A549 (cell line): ENCODE measurements around the gene HS6ST2. TPM values are rescaled to one million over a fixed set of nuclear protein-coding genes. Genes with fewer than 3 reads are reported as not detected.

Source experiments
- ATAC-seq, 2 experiments: fragments of 200-7000 bp in 1 of 2; fragments of >200 bp in 1 of 2; cut with Nextera tagmentation in 1 of 2; cut with Tn5 transposase in 1 of 2; 3 replicates each; pipeline versions ENCODE4 v1.8.0 to v1.9.1; 2018 to 2020; ENCODE audit warnings: mild to moderate bottlenecking in 1 of 2, moderate library complexity in 1 of 2
- CTCF ChIA-PET: fragments of 300-600 bp; sonication (Branson Sonifier 250); formaldehyde crosslinking; extraction: SDS; loops from one replicate; lab custom pipeline; 2021; ENCODE audit warnings: antibody characterized with exemption, inconsistent platforms; lab: Yijun Ruan, JAX
- POLR2A ChIA-PET: fragments of 350-600 bp; formaldehyde crosslinking; extraction: SDS; loops from one replicate; lab custom pipeline; 2021; ENCODE audit warnings: antibody characterized with exemption, inconsistent platforms; lab: Yijun Ruan, JAX
- DNase-seq, 2 experiments: peaks; one replicate each; pipeline versions ENCODE4 v3.0.0 to v3.0.0-alpha.2; 2011 to 2016; ENCODE audit warnings: low read depth in 1 of 2, low spot score in 1 of 2
- FAIRE-seq: peaks from 2 replicates; lab custom pipeline; 2011; peaks lifted over from hg19 to GRCh38; lab: Jason Lieb, UNC
- H3K27ac ChIP-seq, 2 experiments: fragments of >200 bp; sonication (Bioruptor Twin); formaldehyde crosslinking; 3 replicates each; pipeline ENCODE4 v1.5.1; 2016 to 2017
- H3K4me1 ChIP-seq: fragments of >200 bp; sonication (Bioruptor Twin); formaldehyde crosslinking; 3 replicates; pipeline ENCODE4 v1.6.1; 2016
- H3K4me2 ChIP-seq: fragments of >200 bp; sonication (Bioruptor Twin); formaldehyde crosslinking; 3 replicates; pipeline ENCODE4 v1.6.1; 2016
- H3K4me3 ChIP-seq: fragments of >200 bp; sonication (Bioruptor Twin); formaldehyde crosslinking; 3 replicates; pipeline ENCODE4 v1.5.1; 2016
- H3K9me3 ChIP-seq: fragments of >200 bp; sonication (Bioruptor Twin); formaldehyde crosslinking; 3 replicates; pipeline ENCODE4 v1.6.1; 2016
- BHLHE40 ChIP-seq: IDR thresholded peaks from 2 replicates; pipeline ENCODE4 v1.6.1; 2012; ENCODE audit warnings: low read depth, low read length, inconsistent platforms
- CEBPB ChIP-seq, 2 experiments: fragments of >200 bp in 1 of 2; sonication (Bioruptor Twin) in 1 of 2; formaldehyde crosslinking in 1 of 2; IDR thresholded peaks; 2 replicates each; pipeline ENCODE4 v1.6.1; 2012 to 2016
- CHD2 ChIP-seq: fragments of 150-350 bp; IDR thresholded peaks from 2 replicates; pipeline ENCODE4 v1.6.1; 2014; ENCODE audit warnings: low read length; ENCODE audit not compliant: partially characterized antibody
- EHF ChIP-seq: fragments of 250-450 bp; sonication (Bioruptor Pico); IDR thresholded peaks from 2 replicates; pipeline ENCODE4 v1.5.0; 2020; ENCODE audit warnings: mild to moderate bottlenecking
- EHMT2 ChIP-seq: fragments of 200-600 bp; sonication (generic); IDR thresholded peaks from 2 replicates; pipeline ENCODE4 v1.6.1; 2016; ENCODE audit warnings: antibody characterized with exemption, low read depth, mild to moderate bottlenecking, moderate library complexity
- HDAC2 ChIP-seq: fragments of 200-600 bp; sonication (generic); IDR thresholded peaks from 2 replicates; pipeline ENCODE4 v1.6.1; 2016
- HOXB13 ChIP-seq: fragments of 250-450 bp; sonication (Bioruptor Pico); IDR thresholded peaks from 2 replicates; pipeline ENCODE4 v1.5.0; 2020; ENCODE audit warnings: low read depth, mild to moderate bottlenecking, moderate library complexity
- HOXB5 ChIP-seq: fragments of 250-450 bp; sonication (Bioruptor Pico); IDR thresholded peaks from 2 replicates; pipeline ENCODE4 v1.5.0; 2020; ENCODE audit warnings: mild to moderate bottlenecking, moderate library complexity
- JUNB ChIP-seq: fragments of >200 bp; sonication (Bioruptor Twin); formaldehyde crosslinking; IDR thresholded peaks from 2 replicates; pipeline ENCODE4 v1.6.1; 2016
- MAFK ChIP-seq: fragments of 450-650 bp; IDR thresholded peaks from 2 replicates; pipeline ENCODE4 v1.6.1; 2014; ENCODE audit not compliant: partially characterized antibody
- MAZ ChIP-seq: fragments of 150-350 bp; IDR thresholded peaks from 2 replicates; pipeline ENCODE4 v1.6.1; 2014; ENCODE audit warnings: antibody characterized with exemption, low read depth, low read length, borderline replicate concordance
- NR3C1 ChIP-seq: fragments of >200 bp; sonication (Bioruptor Twin); formaldehyde crosslinking; IDR thresholded peaks from 3 replicates; pipeline ENCODE4 v1.6.1; 2017
- RAD21 ChIP-seq, 2 experiments: fragments of >200 bp in 1 of 2; sonication (Bioruptor Twin) in 1 of 2; formaldehyde crosslinking in 1 of 2; IDR thresholded peaks in 1 of 2; conservative IDR thresholded peaks in 1 of 2; 2 replicates in 1 of 2; 3 replicates in 1 of 2; pipeline ENCODE4 v1.6.1; 2012 to 2018; ENCODE audit warnings: inconsistent platforms in 1 of 2
- RFX5 ChIP-seq: fragments of 450-650 bp; IDR thresholded peaks from 2 replicates; pipeline ENCODE4 v1.7.1; 2014; ENCODE audit warnings: antibody characterized with exemption, mild to moderate bottlenecking, moderate library complexity
- RNF2 ChIP-seq: fragments of 200-600 bp; sonication (generic); IDR thresholded peaks from 2 replicates; pipeline ENCODE4 v1.6.1; 2016; ENCODE audit warnings: low read depth, mild to moderate bottlenecking, antibody characterized with exemption, moderate library complexity, borderline replicate concordance
- SREBF2 ChIP-seq: fragments of 450-650 bp; IDR thresholded peaks from 2 replicates; pipeline ENCODE4 v1.6.1; 2014; ENCODE audit warnings: mild to moderate bottlenecking, moderate library complexity
- TFCP2L1 ChIP-seq: fragments of 250-450 bp; sonication (Bioruptor Pico); IDR thresholded peaks from 2 replicates; pipeline ENCODE4 v1.5.0; 2021; ENCODE audit warnings: mild to moderate bottlenecking
- TP53 ChIP-seq: fragments of 250-450 bp; sonication (Bioruptor Pico); IDR thresholded peaks from 2 replicates; pipeline ENCODE4 v1.5.0; 2021; ENCODE audit warnings: mild to moderate bottlenecking, moderate library complexity
- ZNF302 ChIP-seq: fragments of 250-450 bp; sonication (Bioruptor Pico); IDR thresholded peaks from 2 replicates; pipeline ENCODE4 v1.9.0; 2021; ENCODE audit warnings: inconsistent platforms, mild to moderate bottlenecking, moderate library complexity
- WGBS: methylation state at CpG from one replicate; pipeline ENCODE4 v1.1.6; 2017; ENCODE audit errors: missing lambda C conversion rate; 5-methylcytosine and 5-hydroxymethylcytosine counted together
- polyA plus RNA-seq, 4 experiments: library from polyadenylated mRNA; depleted of rRNA in 3 of 4; stranded (reverse); fragments of >200 nt; fragmentation: RNase III in 1 of 4; extraction: RNeasy Plus Mini Kit Qiagen cat#74134 plus additional on column Dnase treatment in 1 of 4; gene quantifications; 2 replicates in 3 of 4; 3 replicates in 1 of 4; pipeline ENCODE4 v1.2.3, GENCODE V29; 2011 to 2017
- TF ChIP-seq, protein P1 (sequence below): fragments of 450-650 bp; IDR thresholded peaks from 2 replicates; pipeline ENCODE4 v1.6.1; 2014; ENCODE audit warnings: antibody characterized with exemption
- TF ChIP-seq, protein P2 (sequence below): fragments of 250-450 bp; sonication (Bioruptor Pico); IDR thresholded peaks from 2 replicates; pipeline ENCODE4 v1.5.0; 2021; ENCODE audit warnings: mild to moderate bottlenecking, moderate library complexity, borderline replicate concordance
- TF ChIP-seq, protein P3 (sequence below): IDR thresholded peaks from 2 replicates; pipeline ENCODE4 v1.6.1; 2012
- TF ChIP-seq, protein P4 (sequence below): fragments of 250-450 bp; sonication (Bioruptor Pico); IDR thresholded peaks from 2 replicates; pipeline ENCODE4 v1.5.0; 2020; ENCODE audit warnings: low read depth, mild to moderate bottlenecking, moderate library complexity
- TF ChIP-seq, protein P5 (sequence below): IDR thresholded peaks from 2 replicates; pipeline ENCODE4 v1.6.1; 2012; ENCODE audit warnings: low read depth, borderline replicate concordance

The HS6ST2 gene
- polyA plus RNA-seq, 2 of the 4 experiments (the other 2 are of a cell fraction) = 0.01 to 0.04 TPM

DNA sequence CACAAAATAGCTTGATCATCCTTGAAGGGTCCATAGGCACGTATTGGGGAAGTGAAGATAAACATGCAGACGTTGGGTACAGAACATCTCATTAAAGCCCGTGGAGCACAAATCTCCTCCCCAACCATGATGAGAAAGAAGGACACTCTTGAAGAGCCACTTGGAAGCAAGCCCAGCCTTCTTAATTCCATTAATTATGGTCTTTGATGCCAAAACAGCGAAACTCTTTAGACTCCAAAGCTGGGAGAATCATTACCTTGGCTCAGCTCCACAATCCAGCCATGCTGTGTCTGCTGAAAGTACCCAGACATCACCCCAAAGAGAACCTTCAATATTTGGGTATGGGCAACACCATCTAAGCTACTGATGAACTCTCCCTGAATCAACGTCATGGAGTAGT is 300.6 kb downstream of the HS6ST2 start:
- H3K4me3 ChIP-seq = no peak overlapping the region
- no peaks in the 10 kb centered on the region for H3K4me1 ChIP-seq
- ATAC-seq = no peak
- no peak overlapping the region for H3K27ac ChIP-seq
- WGBS = 9% methylated on average over 5 of the region's 5 CpGs
- TF ChIP-seq EHMT2 (no peak), CHD2 (no peak), NR3C1 (no peak), RFX5 (no peak), TP53 (CRISPR knock-in tag) (no peak), HOXB13 (no peak), RNF2 (no peak), BHLHE40 (no peak), EHF (CRISPR knock-in tag) (no peak), SREBF2 (no peak), ZNF302 (CRISPR knock-in tag) (no peak), MAZ (no peak), MAFK (no peak)
- TF ChIP-seq, protein P1, sequence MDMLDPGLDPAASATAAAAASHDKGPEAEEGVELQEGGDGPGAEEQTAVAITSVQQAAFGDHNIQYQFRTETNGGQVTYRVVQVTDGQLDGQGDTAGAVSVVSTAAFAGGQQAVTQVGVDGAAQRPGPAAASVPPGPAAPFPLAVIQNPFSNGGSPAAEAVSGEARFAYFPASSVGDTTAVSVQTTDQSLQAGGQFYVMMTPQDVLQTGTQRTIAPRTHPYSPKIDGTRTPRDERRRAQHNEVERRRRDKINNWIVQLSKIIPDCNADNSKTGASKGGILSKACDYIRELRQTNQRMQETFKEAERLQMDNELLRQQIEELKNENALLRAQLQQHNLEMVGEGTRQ = no peak
- TF ChIP-seq, protein P2, sequence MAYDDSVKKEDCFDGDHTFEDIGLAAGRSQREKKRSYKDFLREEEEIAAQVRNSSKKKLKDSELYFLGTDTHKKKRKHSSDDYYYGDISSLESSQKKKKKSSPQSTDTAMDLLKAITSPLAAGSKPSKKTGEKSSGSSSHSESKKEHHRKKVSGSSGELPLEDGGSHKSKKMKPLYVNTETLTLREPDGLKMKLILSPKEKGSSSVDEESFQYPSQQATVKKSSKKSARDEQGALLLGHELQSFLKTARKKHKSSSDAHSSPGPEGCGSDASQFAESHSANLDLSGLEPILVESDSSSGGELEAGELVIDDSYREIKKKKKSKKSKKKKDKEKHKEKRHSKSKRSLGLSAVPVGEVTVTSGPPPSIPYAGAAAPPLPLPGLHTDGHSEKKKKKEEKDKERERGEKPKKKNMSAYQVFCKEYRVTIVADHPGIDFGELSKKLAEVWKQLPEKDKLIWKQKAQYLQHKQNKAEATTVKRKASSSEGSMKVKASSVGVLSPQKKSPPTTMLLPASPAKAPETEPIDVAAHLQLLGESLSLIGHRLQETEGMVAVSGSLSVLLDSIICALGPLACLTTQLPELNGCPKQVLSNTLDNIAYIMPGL (CRISPR knock-in tag) = no peak
- TF ChIP-seq, protein P3, sequence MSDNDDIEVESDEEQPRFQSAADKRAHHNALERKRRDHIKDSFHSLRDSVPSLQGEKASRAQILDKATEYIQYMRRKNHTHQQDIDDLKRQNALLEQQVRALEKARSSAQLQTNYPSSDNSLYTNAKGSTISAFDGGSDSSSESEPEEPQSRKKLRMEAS = no peak
- TF ChIP-seq, protein P4, sequence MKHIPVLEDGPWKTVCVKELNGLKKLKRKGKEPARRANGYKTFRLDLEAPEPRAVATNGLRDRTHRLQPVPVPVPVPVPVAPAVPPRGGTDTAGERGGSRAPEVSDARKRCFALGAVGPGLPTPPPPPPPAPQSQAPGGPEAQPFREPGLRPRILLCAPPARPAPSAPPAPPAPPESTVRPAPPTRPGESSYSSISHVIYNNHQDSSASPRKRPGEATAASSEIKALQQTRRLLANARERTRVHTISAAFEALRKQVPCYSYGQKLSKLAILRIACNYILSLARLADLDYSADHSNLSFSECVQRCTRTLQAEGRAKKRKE = no peak
- TF ChIP-seq, protein P5, sequence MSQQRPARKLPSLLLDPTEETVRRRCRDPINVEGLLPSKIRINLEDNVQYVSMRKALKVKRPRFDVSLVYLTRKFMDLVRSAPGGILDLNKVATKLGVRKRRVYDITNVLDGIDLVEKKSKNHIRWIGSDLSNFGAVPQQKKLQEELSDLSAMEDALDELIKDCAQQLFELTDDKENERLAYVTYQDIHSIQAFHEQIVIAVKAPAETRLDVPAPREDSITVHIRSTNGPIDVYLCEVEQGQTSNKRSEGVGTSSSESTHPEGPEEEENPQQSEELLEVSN = no peak
- H3K9me3 ChIP-seq = no peaks in the 10 kb centered on the region
- DNase-seq = no peak
- POLR2A ChIA-PET = no interaction called here
- no peak overlapping the region for H3K4me2 ChIP-seq
- FAIRE-seq = no peak
- CTCF ChIA-PET = interaction anchor here (0.7 kb wide), 1 partner anchor 12 kb away, joined by 3 read pairs; no protein-coding TSS in a partner anchor

DNA sequence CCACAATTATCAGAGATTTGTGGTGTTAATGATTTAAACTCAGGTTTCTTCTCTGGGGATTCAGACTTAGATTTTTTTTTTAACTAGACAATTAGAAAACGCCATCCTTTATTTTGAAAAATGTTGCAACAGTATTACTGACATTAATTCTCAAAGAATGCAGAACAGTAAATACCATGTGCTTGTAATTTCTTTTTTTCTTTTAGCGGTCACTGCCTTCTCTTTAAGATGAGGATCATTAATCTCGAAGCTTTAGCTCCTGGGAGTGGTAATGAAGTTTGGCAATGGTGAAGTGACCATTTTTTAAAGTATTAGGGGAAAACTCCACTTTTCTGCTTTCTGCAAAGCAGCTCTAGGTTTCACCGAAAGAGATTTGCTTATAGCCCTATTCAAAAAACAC is 305.6 kb downstream of the HS6ST2 start:
- TF ChIP-seq HDAC2 = no peak
- no peak for TF ChIP-seq RAD21 (conservative IDR thresholded peaks at IDR 0.05 in 1 of 2, IDR thresholded peaks at IDR 0.05 in 1 of 2)
- no peak for TF ChIP-seq CEBPB (IDR thresholded peaks at IDR 0.05)
- no peak for TF ChIP-seq JUNB
- TF ChIP-seq HOXB13 = no peak
- no peak for TF ChIP-seq HOXB5
- no peak for TF ChIP-seq TFCP2L1
- H3K4me3 ChIP-seq = no peak overlapping the region
- H3K4me2 ChIP-seq = no peak overlapping the region
- no peak for DNase-seq
- H3K9me3 ChIP-seq = no peaks in the 10 kb centered on the region
- FAIRE-seq = no peak
- ChIA-PET CTCF (no interaction called here), POLR2A (no interaction called here)
- 32% methylated on average over 4 of the region's 4 CpGs for whole genome bisulfite sequencing
- no peak for ATAC-seq
- no peaks in the 10 kb centered on the region for H3K4me1 ChIP-seq
- no peak overlapping the region for H3K27ac ChIP-seq
